Measurements from ENCODE around the gene ZSWIM3.

DNA sequence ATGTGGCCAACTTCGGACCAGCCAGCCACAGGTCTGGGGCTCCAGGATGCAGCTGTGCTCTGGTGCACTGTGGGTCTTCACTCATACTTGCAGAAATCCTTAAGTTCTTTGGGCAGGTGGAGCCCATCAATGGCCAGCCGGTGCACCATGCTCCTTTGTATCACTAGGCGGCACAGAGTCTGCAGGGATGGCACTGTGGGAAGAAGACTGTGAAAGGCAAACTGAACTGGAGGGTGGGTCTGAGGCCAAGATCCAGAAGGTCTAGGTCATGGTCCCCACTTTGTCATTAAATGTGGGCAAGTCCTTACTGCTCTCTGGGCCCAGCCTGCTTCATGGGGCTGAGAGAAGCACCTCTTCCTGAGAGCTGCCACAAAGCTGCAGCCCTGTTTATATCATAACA is 31.3 kb downstream of the ZSWIM3 start:
- TF ChIP-seq CTCF (IDR thresholded peaks at IDR 0.05) = no peak
- no peak for TF ChIP-seq POLR2A (IDR thresholded peaks at IDR 0.05)
- TF ChIP-seq EP300 (IDR thresholded peaks at IDR 0.05) = no peak
